ENCODE measurements around the gene SPEF2. TPM values are rescaled to one million over a fixed set of nuclear protein-coding genes. Genes with fewer than 3 reads are reported as not detected.

Gene SPEF2
- total and polyA plus RNA-seq, 4 donors: 0.42 to 4.5 (median 2.1) TPM

- 51% methylated on average over 3 of the region's 3 CpGs for WGBS
- H3K4me3 ChIP-seq (ENCODE audit: low read depth in 1 of 3, low read length in 3 of 3): peak overlapping the region; percentile 60 to 93 (median 78)
Measured at GRCh38 chr5:35617060-35617434, 616 bp upstream of the SPEF2 start.

More at GRCh38 chr5:35617060-35617434, 616 bp upstream of the SPEF2 start:
- peaks cover 0 to 14% (median 6%) of the 10 kb centered on the region in 4 donors for H3K4me1 ChIP-seq (ENCODE audit: control insufficient read depth in 4 of 4, insufficient read depth in 4 of 4, low read length in 3 of 4)
- peak overlapping the region in 1 of 2 donors; percentile 59 for H3K9ac ChIP-seq (ENCODE audit: low read depth in 1 of 2, low read length in 2 of 2)
- no peaks in the 10 kb centered on the region for H3K9me3 ChIP-seq (ENCODE audit: control insufficient read depth in 4 of 4, low read length in 3 of 4)
- no peak for DNase-seq (ENCODE audit: low spot score)
- H3K27ac ChIP-seq (ENCODE audit: low read depth in 1 of 2, low read length in 2 of 2): no peak overlapping the region
- H3K36me3 ChIP-seq (ENCODE audit: control insufficient read depth in 4 of 4, insufficient read depth in 3 of 4, low read depth in 1 of 4, low read length in 3 of 4): no peaks in the 10 kb centered on the region
- no peaks in the 10 kb centered on the region for H3K27me3 ChIP-seq (ENCODE audit: control insufficient read depth in 4 of 4, insufficient read depth in 4 of 4, low read length in 3 of 4)
- no peak for TF ChIP-seq EGR1 (IDR thresholded peaks at IDR 0.05; ENCODE audit: low read depth in 2 of 2)
- TF ChIP-seq FOXA1 (IDR thresholded peaks at IDR 0.05): no peak
- no peak for TF ChIP-seq REST (IDR thresholded peaks at IDR 0.05)
- no peak for TF ChIP-seq HNF4G (IDR thresholded peaks at IDR 0.05)
- TF ChIP-seq RXRA (IDR thresholded peaks at IDR 0.05): no peak
- no peak for TF ChIP-seq CTCF (IDR thresholded peaks at IDR 0.05; ENCODE audit: low read depth, low read length, missing input control)
- no peak for TF ChIP-seq JUND (IDR thresholded peaks at IDR 0.05)
- no peak for TF ChIP-seq TAF1 (conservative IDR thresholded peaks at IDR 0.05)
- no peak for TF ChIP-seq NR2F2 (IDR thresholded peaks at IDR 0.05)
- no peak for TF ChIP-seq GABPA (IDR thresholded peaks at IDR 0.05 in 1 of 2, conservative IDR thresholded peaks at IDR 0.05 in 1 of 2)
- no peak for TF ChIP-seq FOXA2 (IDR thresholded peaks at IDR 0.05)
- no peak for TF ChIP-seq RAD21 (IDR thresholded peaks at IDR 0.05)
- no peak for TF ChIP-seq ZBTB33 (IDR thresholded peaks at IDR 0.05)

Measured in liver (tissue), 9 donors.